Endothelial cell (in vitro differentiated cells): ENCODE data around the gene CCNF. TPM values are rescaled to one million over a fixed set of nuclear protein-coding genes. Genes with fewer than 3 reads are reported as not detected.

Source experiments
- DNase-seq: peaks from one replicate; pipeline ENCODE4 v3.0.0; 2021; ENCODE audit warnings: low spot score
- H3K27ac Mint-ChIP-seq: one replicate; pipeline ENCODE4 v1.8.0; 2021; ENCODE audit warnings: mixed read lengths, inconsistent platforms; ENCODE audit not compliant: unreplicated experiment
- H3K27me3 Mint-ChIP-seq: one replicate; pipeline ENCODE4 v1.8.0; 2021; ENCODE audit warnings: mild to moderate bottlenecking, moderate library complexity, mixed read lengths, inconsistent platforms; ENCODE audit not compliant: unreplicated experiment
- H3K36me3 Mint-ChIP-seq: one replicate; pipeline ENCODE4 v1.8.0; 2021; ENCODE audit warnings: mild to moderate bottlenecking, low read depth, mixed read lengths, inconsistent platforms; ENCODE audit not compliant: unreplicated experiment
- H3K4me1 Mint-ChIP-seq: one replicate; pipeline ENCODE4 v1.8.0; 2021; ENCODE audit warnings: mild to moderate bottlenecking, mixed read lengths, inconsistent platforms; ENCODE audit not compliant: unreplicated experiment
- H3K4me3 Mint-ChIP-seq: one replicate; pipeline ENCODE4 v1.8.0; 2021; ENCODE audit warnings: mild to moderate bottlenecking, mixed read lengths, inconsistent platforms; ENCODE audit not compliant: unreplicated experiment
- H3K9me3 Mint-ChIP-seq: one replicate; pipeline ENCODE4 v1.8.0; 2021; ENCODE audit warnings: mixed read lengths, inconsistent platforms; ENCODE audit not compliant: unreplicated experiment
- CTCF ChIP-seq: fragments of 200-600 bp; sonication (generic); IDR thresholded peaks from one replicate; pipeline ENCODE4 v1.5.0; 2021; ENCODE audit warnings: antibody characterized with exemption; ENCODE audit not compliant: unreplicated experiment
- microRNA-seq: library from miRNA; unstranded; fragments of <30 nt; microRNA quantifications from one replicate; pipeline ENCODE4, GENCODE V29; 2020; ENCODE audit not compliant: unreplicated experiment
- total RNA-seq: library from RNA; stranded (reverse); fragmentation: NEBNext Ultra II Directional; extraction: Animal tissue kit (Norgen Biotek cat#: 25700); gene quantifications from one replicate; pipeline ENCODE4 v1.2.1, GENCODE V29; 2021; ENCODE audit not compliant: unreplicated experiment

CCNF gene
- total RNA-seq, 1 donor from 2014 or later = 30.2 TPM

- DNase-seq = no peak
- no peaks in the 10 kb centered on the region for H3K36me3 Mint-ChIP-seq
- H3K27ac Mint-ChIP-seq = no peak overlapping the region
- H3K9me3 Mint-ChIP-seq = no peaks in the 10 kb centered on the region
- H3K4me3 Mint-ChIP-seq = no peak overlapping the region
- H3K27me3 Mint-ChIP-seq = peaks cover 12% of the 10 kb centered on the region
- TF ChIP-seq CTCF = no peak
- H3K4me1 Mint-ChIP-seq = peaks cover 8% of the 10 kb centered on the region
Measured at GRCh38 chr16:2507052-2507659, 77.9 kb downstream of the CCNF start.

GRCh38 chr16:2507665-2508064, 78.4 kb downstream of the CCNF start:
- Mint-ChIP-seq H3K27ac (no peak overlapping the region), H3K36me3 (no peaks in the 10 kb centered on the region), H3K9me3 (no peaks in the 10 kb centered on the region), H3K27me3 (peaks cover 17% of the 10 kb centered on the region), H3K4me1 (peaks cover 10% of the 10 kb centered on the region), H3K4me3 (no peak overlapping the region)
- DNase-seq = no peak
- no peak for TF ChIP-seq CTCF

Small RNAs within 50 kb of the gene (microRNA-seq; reads per million reads assigned to microRNA genes)
- gene MIR6767 (0.49 reads per million), gene MIR6768 (0.49 reads per million)

Other genes with a start within 250 kb of the CCNF start
- 2.4 TPM for gene CASKIN1, start 232.8 kb upstream of the CCNF start, total RNA-seq
- gene MLST8, start 224.0 kb upstream of the CCNF start, total RNA-seq = 35.4 TPM
- gene BRICD5, start 218.6 kb upstream of the CCNF start, total RNA-seq = 21.1 TPM
- 31.5 TPM for gene PGP, start 214.6 kb upstream of the CCNF start, total RNA-seq
- gene E4F1, start 205.9 kb upstream of the CCNF start, total RNA-seq = 35.9 TPM
- 1.0 TPM for gene DNASE1L2, start 193.0 kb upstream of the CCNF start, total RNA-seq
- gene ECI1, start 177.9 kb upstream of the CCNF start, total RNA-seq = 27.1 TPM
- gene RNPS1, start 161.3 kb upstream of the CCNF start, total RNA-seq = 203 TPM
- 10.4 TPM for gene ABCA3, start 88.7 kb upstream of the CCNF start, total RNA-seq
- gene TEDC2, start 30.7 kb downstream of the CCNF start, total RNA-seq = 9.1 TPM
- gene NTN3, start 41.9 kb downstream of the CCNF start, total RNA-seq = not detected
- gene TBC1D24, start 45.7 kb downstream of the CCNF start, total RNA-seq = 17.3 TPM
- 157 TPM for gene ATP6V0C, start 84.5 kb downstream of the CCNF start, total RNA-seq
- gene AMDHD2, start 90.9 kb downstream of the CCNF start, total RNA-seq = 53.3 TPM
- not detected for gene CEMP1, start 102.0 kb downstream of the CCNF start, total RNA-seq
- 33.6 TPM for gene PDPK1, start 108.6 kb downstream of the CCNF start, total RNA-seq